ENCODE data around the gene COX8A.

COX8A gene

GRCh38 chr11:63997801-63998337, 23.4 kb downstream of the COX8A start:
- Histone ChIP-seq H3K9ac (ENCODE audit: low read depth, low read length) (no peak overlapping the region), H3K27ac (ENCODE audit: low read length) (no peak overlapping the region), H3K4me3 (ENCODE audit: low read length) (peak overlapping the region; percentile 58; the same call in 1 of the 2 replicates), H3K9me3 (ENCODE audit: insufficient read depth, low read depth, low read length) (no peaks in the 10 kb centered on the region), H3K27me3 (ENCODE audit: insufficient read depth, low read length) (peaks cover 32% of the 10 kb centered on the region), H3K36me3 (ENCODE audit: insufficient read depth, low read depth, low read length) (peaks cover 50% of the 10 kb centered on the region), H3K4me1 (ENCODE audit: insufficient read depth, low read length) (peaks cover 5% of the 10 kb centered on the region; the same call in 1 of the 2 replicates)

- peak overlapping the region; percentile 58; the same call in 1 of the 2 replicates for H3K4me3 ChIP-seq (ENCODE audit: low read length)
- H3K27ac ChIP-seq (ENCODE audit: low read length), result no peak overlapping the region
- H3K9me3 ChIP-seq (ENCODE audit: insufficient read depth, low read depth, low read length), result no peaks in the 10 kb centered on the region
These were observed 24.3 kb downstream of the COX8A start for GRCh38 chr11:63998558-63999348.

DNA sequence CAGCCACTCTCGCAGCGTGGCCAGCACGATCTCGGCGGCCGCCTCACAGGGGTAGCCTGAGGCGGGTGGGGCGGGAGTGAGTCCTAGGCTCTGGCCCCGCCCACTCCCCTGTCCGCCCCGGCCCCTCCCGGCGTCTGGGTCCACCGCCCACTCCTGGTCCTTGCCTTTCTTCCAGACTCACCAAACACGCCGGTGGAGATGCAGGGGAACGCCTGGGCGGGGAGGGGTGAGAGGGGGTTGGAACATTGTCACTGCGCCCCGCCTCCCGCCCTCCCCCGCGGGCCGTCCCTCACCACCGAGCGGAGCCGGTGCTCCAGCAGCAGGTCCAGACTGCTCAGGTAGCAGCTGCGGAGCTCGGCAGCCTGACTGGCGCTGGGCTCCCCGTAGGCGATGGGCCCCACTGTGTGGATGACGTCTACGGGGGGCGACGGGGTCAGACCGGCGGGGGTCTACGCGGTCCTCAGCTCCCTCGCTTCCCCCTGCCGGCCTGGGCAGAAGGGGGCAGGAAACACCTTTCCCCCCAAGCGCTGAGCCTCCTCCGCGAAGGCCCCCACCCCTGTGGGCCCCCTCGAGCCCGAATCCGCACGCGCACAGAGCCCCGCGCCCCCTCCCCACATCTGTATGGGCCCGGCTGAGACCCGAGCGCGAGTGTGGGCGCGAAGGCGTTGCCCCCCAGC, 25.1 kb downstream of the COX8A start:
- H3K27me3 ChIP-seq (ENCODE audit: insufficient read depth, low read length), result peaks cover 48% of the 10 kb centered on the region
- peaks cover 34% of the 10 kb centered on the region for H3K36me3 ChIP-seq (ENCODE audit: insufficient read depth, low read depth, low read length)
- peak overlapping the region; percentile 58; the same call in 1 of the 2 replicates for H3K4me3 ChIP-seq (ENCODE audit: low read length)
- no peak overlapping the region for H3K27ac ChIP-seq (ENCODE audit: low read length)
- peaks cover 5% of the 10 kb centered on the region; the same call in 1 of the 2 replicates for H3K4me1 ChIP-seq (ENCODE audit: insufficient read depth, low read length)
- no peak overlapping the region; the same call in 1 of the 2 replicates for H3K9ac ChIP-seq (ENCODE audit: low read depth, low read length)
- no peaks in the 10 kb centered on the region for H3K9me3 ChIP-seq (ENCODE audit: insufficient read depth, low read depth, low read length)

More at GRCh38 chr11:63998558-63999348, 24.3 kb downstream of the COX8A start:
- peaks cover 41% of the 10 kb centered on the region for H3K36me3 ChIP-seq (ENCODE audit: insufficient read depth, low read depth, low read length)
- H3K27me3 ChIP-seq (ENCODE audit: insufficient read depth, low read length), result peaks cover 41% of the 10 kb centered on the region
- peak overlapping the region; percentile 41; the same call in 1 of the 2 replicates for H3K9ac ChIP-seq (ENCODE audit: low read depth, low read length)
- peaks cover 5% of the 10 kb centered on the region; the same call in 1 of the 2 replicates for H3K4me1 ChIP-seq (ENCODE audit: insufficient read depth, low read length)

DNA sequence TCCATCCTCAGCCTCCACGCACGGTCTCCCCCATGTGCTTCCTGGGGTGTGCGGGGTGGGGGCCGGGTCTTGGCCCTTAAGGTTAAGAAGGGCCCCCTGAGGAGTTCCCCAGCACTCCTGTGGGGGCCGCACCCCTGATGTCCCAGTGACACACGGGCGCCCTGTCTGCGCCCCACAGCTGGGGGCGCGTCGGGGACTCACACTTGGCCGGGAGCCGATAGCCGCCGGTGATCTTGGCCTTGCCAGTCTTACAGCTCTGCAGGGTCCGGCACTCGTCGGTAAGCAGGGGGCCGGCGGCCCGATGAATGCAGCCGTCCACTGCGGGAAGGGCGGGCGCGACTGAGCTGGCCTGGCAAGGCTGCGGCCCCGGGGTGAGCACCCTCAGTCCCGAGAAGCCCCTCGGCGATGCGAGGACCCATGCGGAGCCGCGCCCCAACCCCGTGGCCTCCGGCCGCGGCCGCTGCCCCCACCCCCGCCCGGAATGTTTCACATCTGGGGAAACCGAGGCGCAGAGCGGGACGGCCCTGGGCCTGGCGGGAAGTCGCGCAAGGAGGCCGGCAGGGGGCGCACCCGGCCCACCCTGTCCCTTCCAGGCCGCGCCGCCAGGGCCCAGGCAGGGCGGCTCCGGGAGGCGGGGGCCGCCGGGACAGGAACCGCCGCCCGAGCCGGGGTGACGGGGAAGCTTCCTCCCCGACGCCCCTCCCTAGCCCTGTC, 25.8 kb downstream of the COX8A start:
- peaks cover 54% of the 10 kb centered on the region for H3K27me3 ChIP-seq (ENCODE audit: insufficient read depth, low read length)
- no peak overlapping the region for H3K9ac ChIP-seq (ENCODE audit: low read depth, low read length)
- peak overlapping the region; percentile 58; the same call in 1 of the 2 replicates for H3K4me3 ChIP-seq (ENCODE audit: low read length)
- H3K27ac ChIP-seq (ENCODE audit: low read length), result no peak overlapping the region
- H3K9me3 ChIP-seq (ENCODE audit: insufficient read depth, low read depth, low read length), result no peaks in the 10 kb centered on the region
- peaks cover 27% of the 10 kb centered on the region for H3K36me3 ChIP-seq (ENCODE audit: insufficient read depth, low read depth, low read length)
- H3K4me1 ChIP-seq (ENCODE audit: insufficient read depth, low read length), result peaks cover 5% of the 10 kb centered on the region; the same call in 1 of the 2 replicates

GRCh38 chr11:64000740-64001483, 26.5 kb downstream of the COX8A start:
- H3K36me3 ChIP-seq (ENCODE audit: insufficient read depth, low read depth, low read length), result peaks cover 20% of the 10 kb centered on the region
- H3K27ac ChIP-seq (ENCODE audit: low read length), result no peak overlapping the region
- peaks cover 61% of the 10 kb centered on the region for H3K27me3 ChIP-seq (ENCODE audit: insufficient read depth, low read length)
- H3K9me3 ChIP-seq (ENCODE audit: insufficient read depth, low read depth, low read length), result no peaks in the 10 kb centered on the region
- H3K9ac ChIP-seq (ENCODE audit: low read depth, low read length), result no peak overlapping the region
- H3K4me3 ChIP-seq (ENCODE audit: low read length), result no peak overlapping the region
- peaks cover 5% of the 10 kb centered on the region; the same call in 1 of the 2 replicates for H3K4me1 ChIP-seq (ENCODE audit: insufficient read depth, low read length)

DNA sequence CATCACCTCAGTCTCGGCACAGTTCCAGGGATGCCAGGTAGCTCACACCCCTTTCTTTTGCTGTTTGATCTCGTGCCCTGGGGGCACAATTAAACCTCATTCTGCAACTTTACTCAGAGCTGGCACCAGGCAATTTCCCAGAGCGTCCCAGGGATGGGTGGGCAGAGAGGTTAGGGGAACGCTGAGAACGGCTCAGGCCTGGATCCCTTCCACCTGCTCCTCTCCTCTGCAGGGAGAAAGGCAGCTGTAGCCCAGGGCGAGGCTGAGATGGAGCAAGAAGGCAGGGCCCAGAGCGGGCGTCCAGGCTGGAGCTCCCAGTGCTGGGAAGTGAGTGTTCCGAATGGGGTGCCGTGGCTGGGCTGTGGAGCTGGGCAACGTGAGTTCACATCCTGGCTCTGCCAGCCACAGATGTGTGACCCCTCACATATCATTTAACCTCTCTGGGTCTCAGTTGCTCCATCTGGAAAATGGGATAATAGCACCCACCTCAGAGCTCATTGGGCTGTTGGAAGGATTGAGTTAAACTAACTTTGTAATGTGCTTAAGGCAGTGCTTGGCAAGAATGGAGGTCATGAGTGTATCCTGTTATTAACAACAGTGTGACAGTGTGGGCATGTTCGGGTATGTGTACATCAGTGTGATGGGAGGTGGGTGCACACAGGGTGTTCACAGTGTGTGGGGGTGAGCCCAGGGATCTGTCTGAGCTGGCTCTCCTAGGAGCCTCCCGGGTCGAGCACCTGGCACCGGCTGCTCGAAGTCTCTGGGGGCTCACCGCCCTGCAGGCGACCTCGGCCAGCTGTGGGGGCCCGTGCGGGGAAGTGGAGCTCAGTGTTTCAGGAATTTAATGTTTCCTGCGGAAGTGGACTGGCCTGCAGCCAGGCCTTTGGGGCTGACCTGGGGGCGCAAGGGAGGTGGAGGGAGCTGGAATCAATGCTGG, 27.3 kb downstream of the COX8A start:
- Histone ChIP-seq H3K9ac (ENCODE audit: low read depth, low read length) (no peak overlapping the region), H3K4me3 (ENCODE audit: low read length) (no peak overlapping the region), H3K9me3 (ENCODE audit: insufficient read depth, low read depth, low read length) (no peaks in the 10 kb centered on the region), H3K36me3 (ENCODE audit: insufficient read depth, low read depth, low read length) (peaks cover 13% of the 10 kb centered on the region), H3K27ac (ENCODE audit: low read length) (no peak overlapping the region), H3K4me1 (ENCODE audit: insufficient read depth, low read length) (peaks cover 5% of the 10 kb centered on the region; the same call in 1 of the 2 replicates), H3K27me3 (ENCODE audit: insufficient read depth, low read length) (peaks cover 70% of the 10 kb centered on the region)

DNA sequence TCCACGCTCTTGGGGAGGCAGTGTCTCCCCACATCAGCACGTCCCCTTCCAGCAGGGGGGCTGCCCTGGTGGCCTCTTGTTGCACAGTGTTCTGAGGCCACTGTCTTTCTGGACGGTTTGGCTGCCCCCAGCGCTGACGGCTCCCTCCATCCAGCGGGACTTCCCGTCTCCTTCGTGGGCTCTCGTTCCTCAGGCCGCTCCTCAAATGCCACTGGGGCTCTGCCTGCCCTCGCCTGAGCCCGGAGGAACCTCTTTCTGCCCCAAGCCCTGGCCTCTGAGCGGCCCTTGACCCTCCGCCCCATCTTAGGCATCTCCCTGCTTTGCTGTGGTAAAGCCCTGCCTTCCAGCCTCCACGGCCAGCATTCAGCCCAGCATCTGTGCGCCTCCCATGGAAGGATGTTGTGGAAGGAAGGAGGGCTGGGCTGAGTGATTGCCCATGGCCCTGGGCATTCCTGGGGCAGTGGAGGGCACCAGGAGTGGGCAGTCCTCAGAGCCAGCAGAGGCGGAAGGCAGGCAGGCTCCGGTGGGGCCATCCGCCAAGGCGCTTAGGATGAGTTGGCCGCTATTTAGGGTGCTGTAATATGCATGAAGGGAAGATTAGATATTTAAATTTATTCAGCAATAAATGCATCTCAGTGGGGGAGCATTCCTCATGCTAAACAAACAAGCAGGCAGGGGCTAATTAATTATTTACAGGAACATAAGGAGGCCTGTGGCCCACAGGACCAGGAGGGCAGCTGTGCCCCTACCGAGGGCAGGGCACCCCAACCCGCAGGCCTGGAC, 29.6 kb downstream of the COX8A start:
- no peak overlapping the region for H3K4me3 ChIP-seq (ENCODE audit: low read length)
- H3K36me3 ChIP-seq (ENCODE audit: insufficient read depth, low read depth, low read length), result no peaks in the 10 kb centered on the region
- no peak overlapping the region for H3K27ac ChIP-seq (ENCODE audit: low read length)
- no peaks in the 10 kb centered on the region for H3K9me3 ChIP-seq (ENCODE audit: insufficient read depth, low read depth, low read length)
- no peak overlapping the region for H3K9ac ChIP-seq (ENCODE audit: low read depth, low read length)
- peaks cover 92% of the 10 kb centered on the region for H3K27me3 ChIP-seq (ENCODE audit: insufficient read depth, low read length)
- H3K4me1 ChIP-seq (ENCODE audit: insufficient read depth, low read length), result no peaks in the 10 kb centered on the region; the same call in 1 of the 2 replicates

DNA sequence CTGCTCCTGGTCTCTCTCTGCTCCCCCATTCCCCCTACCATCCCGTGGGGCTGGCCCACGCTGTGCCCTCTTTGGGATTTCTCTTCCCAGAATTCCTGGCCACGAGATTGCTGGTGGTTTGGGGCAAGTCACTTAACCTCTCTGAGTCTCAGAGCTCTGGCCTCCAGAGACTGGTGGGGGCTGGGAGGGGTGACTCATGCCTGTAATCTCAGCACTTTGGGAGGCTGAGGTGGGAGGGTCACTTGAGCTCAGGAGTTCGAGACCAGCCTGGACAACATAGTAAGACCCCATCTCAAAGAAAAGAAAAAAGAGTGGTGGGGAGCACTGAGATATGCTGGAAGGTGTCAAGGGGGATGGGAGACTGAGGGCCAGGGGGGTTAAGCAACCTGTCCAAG, 30.2 kb downstream of the COX8A start:
- Histone ChIP-seq H3K36me3 (ENCODE audit: insufficient read depth, low read depth, low read length) (no peaks in the 10 kb centered on the region), H3K27me3 (ENCODE audit: insufficient read depth, low read length) (peaks cover 96% of the 10 kb centered on the region), H3K9ac (ENCODE audit: low read depth, low read length) (no peak overlapping the region), H3K9me3 (ENCODE audit: insufficient read depth, low read depth, low read length) (no peaks in the 10 kb centered on the region), H3K4me3 (ENCODE audit: low read length) (no peak overlapping the region), H3K27ac (ENCODE audit: low read length) (no peak overlapping the region), H3K4me1 (ENCODE audit: insufficient read depth, low read length) (no peaks in the 10 kb centered on the region; the same call in 1 of the 2 replicates)

DNA sequence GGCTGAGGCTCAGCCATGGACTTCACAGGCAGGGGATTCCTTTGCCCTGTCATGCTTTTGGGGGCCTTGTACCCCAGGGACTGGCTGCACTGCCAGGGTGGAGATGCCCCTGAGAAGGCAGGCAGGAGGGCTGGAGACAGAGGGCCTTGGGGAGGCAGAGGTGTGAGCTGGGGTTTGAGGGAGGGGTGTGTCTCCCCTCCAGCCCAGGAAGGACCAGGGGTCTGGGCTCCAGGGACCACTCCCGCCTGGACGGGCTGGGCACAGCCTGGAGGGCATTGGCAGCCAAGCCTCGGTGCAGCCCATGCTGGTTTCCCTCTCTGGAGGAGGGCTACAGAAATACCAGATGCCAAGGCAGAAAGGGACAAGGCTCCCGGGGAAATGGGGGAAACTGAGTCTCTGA, 31.3 kb downstream of the COX8A start:
- Histone ChIP-seq H3K36me3 (ENCODE audit: insufficient read depth, low read depth, low read length) (no peaks in the 10 kb centered on the region), H3K4me1 (ENCODE audit: insufficient read depth, low read length) (no peaks in the 10 kb centered on the region; the same call in 1 of the 2 replicates), H3K27ac (ENCODE audit: low read length) (no peak overlapping the region), H3K4me3 (ENCODE audit: low read length) (no peak overlapping the region), H3K27me3 (ENCODE audit: insufficient read depth, low read length) (peaks cover 99% of the 10 kb centered on the region), H3K9ac (ENCODE audit: low read depth, low read length) (no peak overlapping the region), H3K9me3 (ENCODE audit: insufficient read depth, low read depth, low read length) (no peaks in the 10 kb centered on the region; the same call in 1 of the 2 replicates)

Measured in iPS-20b (cell line).